ENCODE results near the gene GRIK1. TPM values are rescaled to one million over a fixed set of nuclear protein-coding genes. Genes with fewer than 3 reads are reported as not detected.

The GRIK1 gene
- total RNA-seq, 2 experiments from 2014 or later: not detected

DNA sequence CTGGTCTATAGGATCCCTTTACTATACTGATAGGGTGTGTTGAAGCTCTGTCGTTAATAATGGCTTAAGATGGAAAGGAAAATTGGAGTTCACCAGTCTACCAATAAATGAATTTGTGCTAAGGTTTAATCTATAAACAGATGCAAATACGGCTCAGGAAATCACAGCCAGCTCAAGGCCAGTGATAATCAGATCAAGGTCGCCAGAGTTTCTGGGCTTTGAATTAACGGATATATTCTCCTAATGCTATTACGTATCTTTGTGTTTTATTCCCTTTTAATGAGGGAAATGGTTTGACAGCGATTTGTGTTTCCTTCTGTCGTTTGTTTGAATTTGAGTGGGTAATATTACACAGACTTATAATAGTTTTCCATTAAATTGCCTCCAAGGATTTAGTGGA is 361.5 kb downstream of the GRIK1 start:
- POLR2A ChIA-PET: no interaction called here
- Mint-ChIP-seq H3K36me3 (ENCODE audit: low read depth) (no peaks in the 10 kb centered on the region), H3K4me1 (no peaks in the 10 kb centered on the region), H3K4me3 (no peak overlapping the region), H3K9me3 (no peaks in the 10 kb centered on the region), H3K27ac (no peak overlapping the region), H3K27me3 (no peaks in the 10 kb centered on the region)
- DNase-seq: no peak
- CTCF ChIA-PET: no interaction called here

DNA sequence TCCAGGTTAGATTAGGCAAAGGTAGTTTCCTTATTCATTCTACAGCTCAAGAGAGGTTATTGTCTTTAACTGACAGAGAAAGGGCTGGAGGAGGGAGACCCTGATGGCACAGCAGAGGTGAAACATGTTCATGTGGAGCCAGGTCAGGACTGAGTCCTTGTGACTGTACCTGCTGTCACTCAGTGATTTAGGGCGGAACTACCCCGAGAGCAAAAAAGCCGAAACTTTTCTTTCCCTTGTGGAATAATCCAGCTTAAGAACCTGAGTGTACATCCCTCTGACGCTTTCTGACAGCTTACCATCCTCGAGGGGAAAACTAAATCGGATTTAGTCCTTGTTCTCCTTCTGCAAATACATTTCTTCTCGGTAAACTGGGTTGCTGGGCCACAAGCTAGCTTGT is 367.8 kb downstream of the GRIK1 start:
- Mint-ChIP-seq H3K27me3 (no peaks in the 10 kb centered on the region), H3K27ac (no peak overlapping the region), H3K9me3 (no peaks in the 10 kb centered on the region), H3K4me3 (no peak overlapping the region), H3K4me1 (no peaks in the 10 kb centered on the region), H3K36me3 (ENCODE audit: low read depth) (no peaks in the 10 kb centered on the region)
- no peak for DNase-seq
- ChIA-PET CTCF (no interaction called here), POLR2A (no interaction called here)

GRCh38 chr21:29568020-29568697 is 371.6 kb downstream of the GRIK1 start:
- POLR2A ChIA-PET: no interaction called here
- H3K4me1 Mint-ChIP-seq: no peaks in the 10 kb centered on the region
- no peaks in the 10 kb centered on the region for H3K9me3 Mint-ChIP-seq
- H3K27me3 Mint-ChIP-seq: no peaks in the 10 kb centered on the region
- H3K4me3 Mint-ChIP-seq: no peak overlapping the region
- no peak overlapping the region for H3K27ac Mint-ChIP-seq
- CTCF ChIA-PET: no interaction called here
- no peak for DNase-seq
- H3K36me3 Mint-ChIP-seq (ENCODE audit: low read depth): no peaks in the 10 kb centered on the region

DNA sequence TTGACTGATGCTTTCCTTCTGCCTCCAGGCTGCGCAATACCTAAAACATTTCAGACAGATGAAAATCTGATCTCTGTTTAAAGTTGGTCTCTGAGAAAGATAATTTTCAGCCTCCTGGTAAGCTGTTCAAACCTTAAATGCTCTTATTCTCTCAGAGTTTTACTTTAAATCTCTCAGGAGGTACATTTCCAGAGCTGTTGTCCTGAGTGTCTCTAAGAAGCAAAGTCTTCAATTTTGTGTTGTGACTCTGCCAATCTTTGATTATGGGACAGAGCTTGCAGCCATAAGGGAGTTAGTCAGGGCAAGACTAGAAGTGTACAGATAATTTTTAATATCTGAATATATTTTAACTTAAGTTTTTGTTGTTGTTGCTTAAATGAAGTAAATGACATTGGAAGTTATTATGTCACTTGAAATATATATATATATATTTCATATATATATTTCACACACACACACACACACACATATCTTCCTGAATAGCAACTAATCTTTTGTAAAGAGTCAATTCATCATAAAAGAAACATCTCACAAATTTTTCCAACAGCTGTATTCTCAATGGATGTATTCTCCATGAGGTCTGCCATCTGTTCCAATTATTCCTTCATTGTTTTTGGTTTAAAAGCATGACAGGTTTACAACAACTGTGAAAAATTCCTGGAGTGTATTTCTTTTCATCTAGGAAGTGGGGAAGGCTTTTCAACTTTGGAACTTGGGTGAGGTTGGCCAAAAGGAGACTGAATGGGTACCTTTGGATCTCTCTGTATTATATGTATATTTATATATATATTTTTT is 381.7 kb downstream of the GRIK1 start:
- no peaks in the 10 kb centered on the region for H3K9me3 Mint-ChIP-seq
- ChIA-PET POLR2A (no interaction called here), CTCF (no interaction called here)
- H3K27me3 Mint-ChIP-seq: no peaks in the 10 kb centered on the region
- H3K4me3 Mint-ChIP-seq: no peak overlapping the region
- H3K4me1 Mint-ChIP-seq: no peaks in the 10 kb centered on the region
- no peak overlapping the region for H3K27ac Mint-ChIP-seq
- no peaks in the 10 kb centered on the region for H3K36me3 Mint-ChIP-seq (ENCODE audit: low read depth)
- DNase-seq: no peak

DNA sequence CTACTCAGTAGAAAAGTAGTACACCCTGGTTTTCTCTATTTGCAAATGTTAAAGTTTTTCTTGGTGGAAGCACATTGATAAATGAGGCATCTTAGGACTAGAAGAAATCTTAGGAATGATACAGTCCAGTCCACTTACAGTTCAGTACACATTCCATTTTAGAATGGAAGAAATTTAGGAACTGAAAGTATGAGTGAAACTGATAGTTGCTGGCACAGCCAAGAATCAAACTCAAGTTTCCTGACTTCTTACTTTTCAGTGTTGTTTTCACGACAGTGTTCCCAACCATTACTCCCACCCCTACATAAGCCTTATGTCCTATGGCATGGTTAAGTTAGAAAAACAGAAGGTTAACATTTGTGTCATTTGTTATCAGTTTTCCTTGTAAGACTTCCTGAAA is 382.6 kb downstream of the GRIK1 start:
- no peaks in the 10 kb centered on the region for H3K9me3 Mint-ChIP-seq
- CTCF ChIA-PET: no interaction called here
- no peaks in the 10 kb centered on the region for H3K36me3 Mint-ChIP-seq (ENCODE audit: low read depth)
- no peak overlapping the region for H3K4me3 Mint-ChIP-seq
- POLR2A ChIA-PET: no interaction called here
- H3K27me3 Mint-ChIP-seq: no peaks in the 10 kb centered on the region
- H3K27ac Mint-ChIP-seq: no peak overlapping the region
- H3K4me1 Mint-ChIP-seq: no peaks in the 10 kb centered on the region
- no peak for DNase-seq

GRCh38 chr21:29555601-29556000 is 384.2 kb downstream of the GRIK1 start:
- no peaks in the 10 kb centered on the region for H3K4me1 Mint-ChIP-seq
- CTCF ChIA-PET: no interaction called here
- POLR2A ChIA-PET: no interaction called here
- no peaks in the 10 kb centered on the region for H3K36me3 Mint-ChIP-seq (ENCODE audit: low read depth)
- H3K4me3 Mint-ChIP-seq: no peak overlapping the region
- no peak overlapping the region for H3K27ac Mint-ChIP-seq
- H3K9me3 Mint-ChIP-seq: no peaks in the 10 kb centered on the region
- no peak for DNase-seq
- H3K27me3 Mint-ChIP-seq: no peaks in the 10 kb centered on the region

GRCh38 chr21:29550205-29550604 is 389.6 kb downstream of the GRIK1 start:
- H3K4me3 Mint-ChIP-seq: no peak overlapping the region
- ChIA-PET POLR2A (no interaction called here), CTCF (no interaction called here)
- H3K27ac Mint-ChIP-seq: no peak overlapping the region
- DNase-seq: no peak
- H3K4me1 Mint-ChIP-seq: no peaks in the 10 kb centered on the region
- H3K27me3 Mint-ChIP-seq: no peaks in the 10 kb centered on the region
- H3K36me3 Mint-ChIP-seq (ENCODE audit: low read depth): no peaks in the 10 kb centered on the region
- H3K9me3 Mint-ChIP-seq: no peaks in the 10 kb centered on the region

DNA sequence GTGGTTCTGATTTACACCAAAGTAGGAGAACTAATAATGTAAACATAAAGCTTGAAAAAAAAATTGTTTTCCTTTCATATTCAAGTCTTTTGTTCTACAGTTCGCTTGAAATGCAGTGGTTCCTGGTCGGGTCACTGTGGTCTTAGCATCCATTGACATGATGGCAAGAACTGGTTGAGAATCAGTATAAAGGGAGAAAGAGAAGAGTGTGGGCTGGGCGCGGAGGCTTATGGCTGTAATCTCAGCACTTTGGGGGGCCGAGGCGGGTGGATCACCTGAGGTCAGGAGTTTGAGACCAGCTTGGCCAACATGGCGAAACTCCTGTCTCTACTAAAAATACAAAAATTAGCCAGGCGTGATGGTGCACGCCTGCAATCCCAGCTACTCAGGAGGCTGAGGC is 390.2 kb downstream of the GRIK1 start:
- no peaks in the 10 kb centered on the region for H3K4me1 Mint-ChIP-seq
- ChIA-PET POLR2A (no interaction called here), CTCF (no interaction called here)
- no peak overlapping the region for H3K27ac Mint-ChIP-seq
- H3K36me3 Mint-ChIP-seq (ENCODE audit: low read depth): no peaks in the 10 kb centered on the region
- no peaks in the 10 kb centered on the region for H3K9me3 Mint-ChIP-seq
- no peak for DNase-seq
- no peak overlapping the region for H3K4me3 Mint-ChIP-seq
- H3K27me3 Mint-ChIP-seq: no peaks in the 10 kb centered on the region

- no peaks in the 10 kb centered on the region for H3K27me3 Mint-ChIP-seq
- no peaks in the 10 kb centered on the region for H3K4me1 Mint-ChIP-seq
- no peak overlapping the region for H3K4me3 Mint-ChIP-seq
- POLR2A ChIA-PET: no interaction called here
- H3K9me3 Mint-ChIP-seq: no peaks in the 10 kb centered on the region
- CTCF ChIA-PET: no interaction called here
- H3K36me3 Mint-ChIP-seq (ENCODE audit: low read depth): no peaks in the 10 kb centered on the region
- no peak overlapping the region for H3K27ac Mint-ChIP-seq
- DNase-seq: no peak
Measured at GRCh38 chr21:29547998-29548397, 391.8 kb downstream of the GRIK1 start.

DNA sequence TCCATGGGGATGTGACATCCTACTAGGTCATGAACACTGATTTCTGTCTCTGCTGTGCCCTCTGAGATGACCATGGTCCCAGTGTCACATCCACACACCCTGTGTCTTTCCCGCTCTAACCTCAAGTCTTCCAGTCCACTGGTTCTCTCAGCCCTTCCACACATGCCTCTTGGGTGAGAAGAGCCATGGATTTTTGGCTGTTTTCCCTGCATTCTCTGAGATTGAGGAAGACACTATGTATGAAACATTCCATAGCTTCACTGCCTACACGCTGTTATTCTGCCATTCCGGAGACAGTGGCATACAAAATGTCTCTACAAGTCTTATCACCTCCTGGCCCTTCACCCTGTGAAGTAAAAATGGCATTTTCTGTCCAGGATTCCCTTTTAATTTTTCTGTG is 393.7 kb downstream of the GRIK1 start:
- POLR2A ChIA-PET: no interaction called here
- no peaks in the 10 kb centered on the region for H3K9me3 Mint-ChIP-seq

DNA sequence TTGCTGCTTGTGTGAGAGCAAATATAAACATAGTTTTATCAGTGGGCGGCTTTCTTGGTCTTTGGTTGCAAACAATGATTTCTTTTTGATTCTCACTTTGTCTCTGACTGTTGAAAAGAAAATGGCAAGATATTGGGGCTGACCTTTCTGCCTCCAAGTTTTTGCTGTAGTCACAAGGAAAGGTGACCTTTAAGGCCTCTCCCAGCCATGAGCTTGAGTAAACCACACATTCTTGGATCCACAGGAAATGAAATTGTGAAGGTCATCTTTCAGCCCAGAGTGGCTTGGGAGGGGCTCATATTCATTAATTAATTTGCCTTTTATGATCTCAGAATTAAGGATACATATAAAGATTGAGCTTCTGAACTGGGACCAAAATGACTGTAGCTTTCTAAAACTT is 399.5 kb downstream of the GRIK1 start:
- POLR2A ChIA-PET: no interaction called here
- H3K9me3 Mint-ChIP-seq: peaks cover 2% of the 10 kb centered on the region
- no peak overlapping the region for H3K4me3 Mint-ChIP-seq
- H3K27ac Mint-ChIP-seq: no peak overlapping the region
- H3K36me3 Mint-ChIP-seq (ENCODE audit: low read depth): no peaks in the 10 kb centered on the region
- H3K27me3 Mint-ChIP-seq: no peaks in the 10 kb centered on the region
- no peak for DNase-seq
- CTCF ChIA-PET: no interaction called here
- no peaks in the 10 kb centered on the region for H3K4me1 Mint-ChIP-seq

More for the DNA sequence above, 393.7 kb downstream of the GRIK1 start:
- Mint-ChIP-seq H3K4me3 (no peak overlapping the region), H3K4me1 (no peaks in the 10 kb centered on the region), H3K36me3 (ENCODE audit: low read depth) (no peaks in the 10 kb centered on the region), H3K27ac (no peak overlapping the region), H3K27me3 (no peaks in the 10 kb centered on the region)
- no peak for DNase-seq
- CTCF ChIA-PET: no interaction called here

- POLR2A ChIA-PET: no interaction called here
- CTCF ChIA-PET: no interaction called here
- no peaks in the 10 kb centered on the region for H3K27me3 Mint-ChIP-seq
- H3K4me3 Mint-ChIP-seq: no peak overlapping the region
- H3K27ac Mint-ChIP-seq: no peak overlapping the region
- no peak for DNase-seq
- peaks cover 2% of the 10 kb centered on the region for H3K9me3 Mint-ChIP-seq
- H3K4me1 Mint-ChIP-seq: no peaks in the 10 kb centered on the region
- H3K36me3 Mint-ChIP-seq (ENCODE audit: low read depth): no peaks in the 10 kb centered on the region
Measured at GRCh38 chr21:29538115-29538514, 401.7 kb downstream of the GRIK1 start.

- no peaks in the 10 kb centered on the region for H3K27me3 Mint-ChIP-seq
- H3K4me3 Mint-ChIP-seq: no peak overlapping the region
- CTCF ChIA-PET: interaction anchor here (1.0 kb wide), 1 partner anchor 315 kb away, joined by 3 read pairs; no protein-coding TSS in a partner anchor
- POLR2A ChIA-PET: no interaction called here
- no peak for DNase-seq
- no peak overlapping the region for H3K27ac Mint-ChIP-seq
- no peaks in the 10 kb centered on the region for H3K36me3 Mint-ChIP-seq (ENCODE audit: low read depth)
- no peaks in the 10 kb centered on the region for H3K4me1 Mint-ChIP-seq
- H3K9me3 Mint-ChIP-seq: peaks cover 2% of the 10 kb centered on the region
Measured at GRCh38 chr21:29534448-29534847, 405.3 kb downstream of the GRIK1 start.

DNA sequence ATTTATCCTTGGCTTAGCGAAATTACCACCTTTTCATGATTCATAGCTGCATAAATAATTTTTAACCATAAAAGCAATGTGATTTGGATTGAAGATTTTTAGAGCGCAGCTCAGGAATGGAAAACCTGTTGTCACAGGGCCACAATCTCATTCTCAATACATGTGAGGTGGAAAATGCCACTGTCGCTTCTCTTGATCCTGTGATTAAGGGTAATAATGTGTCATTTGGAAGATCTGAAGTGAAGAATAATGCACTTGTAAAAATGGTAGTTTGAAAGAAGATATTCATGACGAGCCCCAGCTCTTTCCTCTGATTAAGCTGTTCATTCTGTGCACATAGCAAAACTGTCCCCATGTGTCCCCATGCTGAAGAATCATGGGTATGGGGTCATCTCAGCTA is 410.7 kb downstream of the GRIK1 start:
- ChIA-PET CTCF (no interaction called here), POLR2A (no interaction called here)
- no peaks in the 10 kb centered on the region for H3K27me3 Mint-ChIP-seq
- H3K36me3 Mint-ChIP-seq (ENCODE audit: low read depth): peaks cover 5% of the 10 kb centered on the region
- no peaks in the 10 kb centered on the region for H3K4me1 Mint-ChIP-seq
- H3K9me3 Mint-ChIP-seq: peaks cover 18% of the 10 kb centered on the region
- DNase-seq: no peak
- H3K27ac Mint-ChIP-seq: no peak overlapping the region
- H3K4me3 Mint-ChIP-seq: no peak overlapping the region

All from activated CD4-positive, alpha-beta memory T cell treated with anti-CD3 and anti-CD28 coated beads, Interleukin-2, amount 10 ng/mL, durations not matched to agents 7 days and 5 days (primary cell).